SK-N-SH treated with all-trans-retinoic acid at 6 μM for 48 hours (cell line): Measurements from ENCODE around the gene MRFAP1.

ENCODE experiments used
- ATAC-seq: fragments of 200-7000 bp; cut with Tn5 transposase; 3 replicates; pipeline ENCODE4 v1.9.1; 2020; ENCODE audit warnings: mild to moderate bottlenecking, moderate library complexity
- ARNTL ChIP-seq: fragments of 450-650 bp; formaldehyde crosslinking; IDR thresholded peaks from 2 replicates; pipeline ENCODE4 v1.5.0; 2020; ENCODE audit warnings: low read depth, mild to moderate bottlenecking, moderate library complexity, borderline replicate concordance
- BACH2 ChIP-seq: fragments of 250-450 bp; sonication (Bioruptor Pico); IDR thresholded peaks from 2 replicates; pipeline ENCODE4 v1.9.0; 2021; ENCODE audit warnings: mild to moderate bottlenecking, borderline replicate concordance
- CSDC2 ChIP-seq: fragments of 250-450 bp; sonication (Bioruptor Pico); IDR thresholded peaks from 2 replicates; pipeline ENCODE4 v1.5.0; 2020; ENCODE audit warnings: mild to moderate bottlenecking, moderate library complexity
- ESRRG ChIP-seq: fragments of 250-450 bp; sonication (Bioruptor Pico); IDR thresholded peaks from 2 replicates; pipeline ENCODE4 v1.6.1; 2021; ENCODE audit warnings: mild to moderate bottlenecking
- GLIS3 ChIP-seq: fragments of 250-450 bp; sonication (Bioruptor Pico); IDR thresholded peaks from 2 replicates; pipeline ENCODE4 v1.5.0; 2020; ENCODE audit warnings: mild to moderate bottlenecking, moderate library complexity
- ISL1 ChIP-seq: fragments of 250-450 bp; sonication (Bioruptor Pico); IDR thresholded peaks from 2 replicates; pipeline ENCODE4 v2.1.2; 2022; ENCODE audit warnings: mild to moderate bottlenecking, moderate library complexity
- OSR1 ChIP-seq: fragments of 250-450 bp; sonication (Bioruptor Pico); IDR thresholded peaks from 2 replicates; pipeline ENCODE4 v1.8.0; 2022; ENCODE audit warnings: moderate library complexity, mild to moderate bottlenecking, inconsistent platforms
- PATZ1 ChIP-seq: fragments of 250-450 bp; sonication (Bioruptor Pico); IDR thresholded peaks from 2 replicates; pipeline ENCODE4 v1.8.0; 2020; ENCODE audit warnings: mild to moderate bottlenecking, moderate library complexity, borderline replicate concordance
- POU6F1 ChIP-seq: fragments of 250-450 bp; sonication (Bioruptor Pico); IDR thresholded peaks from 2 replicates; pipeline ENCODE4 v1.8.0; 2021; ENCODE audit warnings: low read depth, mild to moderate bottlenecking, moderate library complexity, borderline replicate concordance
- PPARA ChIP-seq: fragments of 250-450 bp; sonication (Bioruptor Pico); IDR thresholded peaks from 2 replicates; pipeline ENCODE4 v1.5.0; 2020; ENCODE audit warnings: mild to moderate bottlenecking, borderline replicate concordance
- RARB ChIP-seq: fragments of 250-450 bp; sonication (Bioruptor Pico); IDR thresholded peaks from 2 replicates; pipeline ENCODE4 v1.8.0; 2021; ENCODE audit warnings: mild to moderate bottlenecking, moderate library complexity
- SNAI2 ChIP-seq: fragments of 250-450 bp; sonication (Bioruptor Pico); IDR thresholded peaks from 2 replicates; pipeline ENCODE4 v1.5.0; 2020; ENCODE audit warnings: mild to moderate bottlenecking, moderate library complexity
- TCF4 ChIP-seq: fragments of 250-450 bp; sonication (Bioruptor Pico); IDR thresholded peaks from 2 replicates; pipeline ENCODE4 v1.8.0; 2021; ENCODE audit warnings: mild to moderate bottlenecking, moderate library complexity, borderline replicate concordance
- TOX ChIP-seq: fragments of 250-450 bp; sonication (Bioruptor Pico); IDR thresholded peaks from 2 replicates; pipeline ENCODE4 v1.8.0; 2021; ENCODE audit warnings: mild to moderate bottlenecking, moderate library complexity, borderline replicate concordance
- ZC3H10 ChIP-seq: fragments of 250-450 bp; sonication (Bioruptor Pico); IDR thresholded peaks from 2 replicates; pipeline ENCODE4 v1.5.1; 2021; ENCODE audit warnings: mild to moderate bottlenecking, moderate library complexity
- ZFP3 ChIP-seq: fragments of 250-450 bp; sonication (Bioruptor Pico); IDR thresholded peaks from 2 replicates; pipeline ENCODE4 v1.5.0; 2020; ENCODE audit warnings: mild to moderate bottlenecking, moderate library complexity
- ZFP30 ChIP-seq: fragments of 450-650 bp; formaldehyde crosslinking; IDR thresholded peaks from 2 replicates; pipeline ENCODE4 v1.5.0; 2022; ENCODE audit warnings: mild to moderate bottlenecking, moderate library complexity
- ZNF565 ChIP-seq: fragments of 450-650 bp; formaldehyde crosslinking; conservative IDR thresholded peaks from 2 replicates; pipeline ENCODE4 v1.5.0; 2020; ENCODE audit warnings: low read depth, mild to moderate bottlenecking, moderate library complexity
- ZNF70 ChIP-seq: fragments of 450-650 bp; formaldehyde crosslinking; IDR thresholded peaks from 2 replicates; pipeline ENCODE4 v1.5.0; 2020; ENCODE audit warnings: mild to moderate bottlenecking, moderate library complexity
- ZNF8 ChIP-seq: fragments of 450-650 bp; formaldehyde crosslinking; IDR thresholded peaks from 2 replicates; pipeline ENCODE4 v1.5.0; 2020; ENCODE audit warnings: mild to moderate bottlenecking, moderate library complexity
- TF ChIP-seq, protein P1 (sequence below): fragments of 250-450 bp; sonication (Bioruptor Pico); IDR thresholded peaks from 2 replicates; pipeline ENCODE4 v1.5.1; 2020; ENCODE audit warnings: low read depth, mild to moderate bottlenecking, moderate library complexity
- TF ChIP-seq, protein P2 (sequence below): fragments of 250-450 bp; sonication (Bioruptor Pico); IDR thresholded peaks from 2 replicates; pipeline ENCODE4 v1.5.1; 2021; ENCODE audit warnings: mild to moderate bottlenecking, moderate library complexity

Gene MRFAP1

GRCh38 chr4:6619466-6620255 lies 20.8 kb upstream of the MRFAP1 start:
- no peak for ATAC-seq
- TF ChIP-seq PPARA (CRISPR knock-in tag) (no peak), ESRRG (CRISPR knock-in tag) (no peak), ZFP3 (CRISPR knock-in tag) (no peak), RARB (CRISPR knock-in tag) (no peak), POU6F1 (CRISPR knock-in tag) (no peak), ZNF8 (CRISPR knock-in tag) (no peak), OSR1 (CRISPR knock-in tag) (no peak), ARNTL (CRISPR knock-in tag) (no peak), PATZ1 (CRISPR knock-in tag) (no peak), TOX (CRISPR knock-in tag) (no peak), TCF4 (CRISPR knock-in tag) (no peak), CSDC2 (CRISPR knock-in tag) (no peak), GLIS3 (CRISPR knock-in tag) (no peak), ISL1 (no peak), ZNF70 (CRISPR knock-in tag) (no peak)

- ATAC-seq = no peak
- TF ChIP-seq BACH2 (CRISPR knock-in tag) (no peak), ZNF565 (CRISPR knock-in tag) (no peak), ZFP30 (no peak), ISL1 (no peak), ARNTL (CRISPR knock-in tag) (no peak), TOX (CRISPR knock-in tag) (no peak), PATZ1 (CRISPR knock-in tag) (no peak), SNAI2 (no peak), ZC3H10 (no peak), RARB (CRISPR knock-in tag) (no peak), TCF4 (CRISPR knock-in tag) (no peak), ZNF8 (CRISPR knock-in tag) (no peak), ZFP3 (CRISPR knock-in tag) (no peak), POU6F1 (CRISPR knock-in tag) (no peak), OSR1 (CRISPR knock-in tag) (no peak), CSDC2 (CRISPR knock-in tag) (no peak)
- TF ChIP-seq, protein P1, sequence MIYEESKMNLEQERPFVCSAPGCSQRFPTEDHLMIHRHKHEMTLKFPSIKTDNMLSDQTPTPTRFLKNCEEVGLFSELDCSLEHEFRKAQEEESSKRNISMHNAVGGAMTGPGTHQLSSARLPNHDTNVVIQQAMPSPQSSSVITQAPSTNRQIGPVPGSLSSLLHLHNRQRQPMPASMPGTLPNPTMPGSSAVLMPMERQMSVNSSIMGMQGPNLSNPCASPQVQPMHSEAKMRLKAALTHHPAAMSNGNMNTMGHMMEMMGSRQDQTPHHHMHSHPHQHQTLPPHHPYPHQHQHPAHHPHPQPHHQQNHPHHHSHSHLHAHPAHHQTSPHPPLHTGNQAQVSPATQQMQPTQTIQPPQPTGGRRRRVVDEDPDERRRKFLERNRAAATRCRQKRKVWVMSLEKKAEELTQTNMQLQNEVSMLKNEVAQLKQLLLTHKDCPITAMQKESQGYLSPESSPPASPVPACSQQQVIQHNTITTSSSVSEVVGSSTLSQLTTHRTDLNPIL = no peak
- TF ChIP-seq, protein P2, sequence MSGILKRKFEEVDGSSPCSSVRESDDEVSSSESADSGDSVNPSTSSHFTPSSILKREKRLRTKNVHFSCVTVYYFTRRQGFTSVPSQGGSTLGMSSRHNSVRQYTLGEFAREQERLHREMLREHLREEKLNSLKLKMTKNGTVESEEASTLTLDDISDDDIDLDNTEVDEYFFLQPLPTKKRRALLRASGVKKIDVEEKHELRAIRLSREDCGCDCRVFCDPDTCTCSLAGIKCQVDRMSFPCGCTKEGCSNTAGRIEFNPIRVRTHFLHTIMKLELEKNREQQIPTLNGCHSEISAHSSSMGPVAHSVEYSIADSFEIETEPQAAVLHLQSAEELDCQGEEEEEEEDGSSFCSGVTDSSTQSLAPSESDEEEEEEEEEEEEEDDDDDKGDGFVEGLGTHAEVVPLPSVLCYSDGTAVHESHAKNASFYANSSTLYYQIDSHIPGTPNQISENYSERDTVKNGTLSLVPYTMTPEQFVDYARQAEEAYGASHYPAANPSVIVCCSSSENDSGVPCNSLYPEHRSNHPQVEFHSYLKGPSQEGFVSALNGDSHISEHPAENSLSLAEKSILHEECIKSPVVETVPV (CRISPR knock-in tag) = no peak
Measured at GRCh38 chr4:6620296-6620695, 20.2 kb upstream of the MRFAP1 start.
